Lower leg skin (tissue), 4 donors: ENCODE results near the gene SLC5A9. TPM values are rescaled to one million over a fixed set of nuclear protein-coding genes. Genes with fewer than 3 reads are reported as not detected.
"Not testable (repeated sequence)": the region's sequence is repeated elsewhere in the genome, so short reads cannot be mapped to it uniquely, and the experiment has no call there.

Source experiments
- DNase-seq, 2 donors: peaks; one replicate each; pipeline ENCODE4 v3.0.0-alpha.2; 2019; ENCODE audit warnings: low spot score in 2 of 2
- H3K4me3 ChIP-seq: fragments of 200-600 bp; sonication (generic); 2 replicates; pipeline ENCODE4 v1.5.1; 2017; ENCODE audit warnings: mild to moderate bottlenecking, low read depth; ENCODE audit not compliant: poor library complexity, severe bottlenecking
- CTCF ChIP-seq, 3 donors: fragments of 450-650 bp; IDR thresholded peaks; one replicate each; pipeline ENCODE4 v1.5.1; 2016; ENCODE audit warnings: antibody characterized with exemption in 3 of 3, mild to moderate bottlenecking in 3 of 3, moderate library complexity in 2 of 3
- POLR2A ChIP-seq, 2 donors: fragments of 450-650 bp; IDR thresholded peaks; one replicate each; pipeline ENCODE4 v1.6.1; 2016 to 2017; ENCODE audit warnings: antibody characterized with exemption in 2 of 2, mild to moderate bottlenecking in 1 of 2, moderate library complexity in 1 of 2
- WGBS, 2 donors: methylation state at CpG; one replicate each; pipeline ENCODE4 v1.1.5; 2018; 5-methylcytosine and 5-hydroxymethylcytosine counted together
- intact Hi-C: fragments of 100-400 bp; cut with DNase I; formaldehyde crosslinking; loops from one replicate; pipeline ENCODE4 v1.15.0; 2023; ENCODE audit warnings: low total_unique reads
- total RNA-seq, 4 donors: library from RNA; depleted of rRNA; stranded (reverse); fragments of >200 nt; gene quantifications; one replicate each; pipeline ENCODE4 v1.1.0, GENCODE V29; 2016

SLC5A9 gene
- total RNA-seq, 4 donors from 2014 or later: 1.1 to 3.5 (median 1.9) TPM

DNA sequence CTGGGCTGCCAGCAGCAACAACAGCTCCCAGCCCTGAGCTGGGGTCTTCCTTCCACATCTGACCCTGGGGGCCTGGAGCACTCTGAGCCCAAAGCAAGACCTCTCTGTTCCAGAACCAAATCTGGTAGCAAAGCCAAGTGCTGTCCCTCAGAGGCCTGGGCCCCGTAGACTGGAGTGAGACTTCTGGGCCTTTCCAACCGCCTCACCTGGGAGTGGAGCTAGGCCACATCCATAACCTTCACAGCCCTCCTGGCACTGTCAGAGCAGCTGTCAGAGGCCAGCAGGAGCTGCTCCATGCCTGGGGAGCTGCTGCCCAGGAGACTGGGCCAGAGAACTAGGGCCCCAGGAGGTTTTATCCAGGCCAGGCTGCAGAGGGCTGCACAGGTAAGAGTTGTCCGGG, 15.4 kb upstream of the SLC5A9 start:
- intact Hi-C loops: loop anchor here (10.0 kb wide), 1 partner anchor 212 kb away; the partner anchor contains the start of gene TRABD2B
- H3K4me3 ChIP-seq: no peak overlapping the region
- WGBS, 2 donors: 57 to 63% methylated on average over 1 to 3 of the region's 3 CpGs
- TF ChIP-seq CTCF (IDR thresholded peaks at IDR 0.05) (no peak), POLR2A (IDR thresholded peaks at IDR 0.05) (no peak)
- peak in 1 of 2 donors; percentile 76 for DNase-seq

DNA sequence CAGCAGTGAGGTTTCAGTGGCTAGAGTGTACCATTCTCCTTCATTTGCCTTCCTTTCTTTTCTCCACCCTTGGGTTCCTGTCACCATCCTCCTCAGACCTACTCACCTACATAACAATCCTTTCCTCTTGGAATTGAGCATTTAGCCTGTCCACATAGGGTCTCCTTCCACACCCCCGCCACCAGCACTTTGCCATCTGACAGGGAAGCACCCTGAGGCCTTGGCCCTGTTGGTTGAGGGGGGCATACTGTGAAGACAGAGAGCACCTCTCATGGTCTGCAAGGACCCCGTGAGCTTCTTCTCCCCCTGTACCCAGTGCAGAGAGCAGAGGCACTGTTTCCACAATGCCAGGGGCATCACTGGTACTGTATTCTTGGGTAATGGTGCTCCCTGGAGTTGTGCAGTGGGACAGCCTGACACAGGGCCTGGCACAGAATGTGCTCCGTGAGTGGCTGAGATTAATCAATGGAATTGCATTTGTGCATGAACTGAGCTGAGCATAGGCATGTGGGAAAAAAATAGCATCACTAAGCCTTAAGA, 14.9 kb upstream of the SLC5A9 start:
- peak in 1 of 2 donors; percentile 70 for DNase-seq
- intact Hi-C loops: loop anchor here (10.0 kb wide), 1 partner anchor 213 kb away; the partner anchor contains the start of gene TRABD2B
- no peak overlapping the region for H3K4me3 ChIP-seq
- no peak for TF ChIP-seq POLR2A (IDR thresholded peaks at IDR 0.05)
- no peak for TF ChIP-seq CTCF (IDR thresholded peaks at IDR 0.05)
- 67 to 94% methylated on average over 3 of the region's 3 CpGs for WGBS, 2 donors

DNA sequence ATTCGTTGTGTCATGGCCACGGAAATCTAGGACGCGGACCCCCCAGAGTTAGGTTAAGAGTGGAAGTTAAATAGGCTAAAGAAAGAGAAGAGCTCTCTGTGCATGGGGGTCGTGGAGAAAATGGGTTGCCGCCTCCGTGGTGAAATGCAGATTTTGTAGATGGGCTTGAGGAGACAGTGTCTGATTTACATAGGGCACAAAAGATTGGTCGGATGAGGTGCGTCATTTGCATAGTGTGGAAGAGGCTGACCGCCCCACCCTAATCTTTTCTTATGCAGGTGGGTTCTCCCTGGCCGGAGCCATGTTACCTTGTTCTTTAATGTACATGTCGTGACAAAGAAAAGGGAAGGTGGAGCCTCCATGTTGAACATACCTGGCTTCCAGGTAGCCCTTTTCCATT, 14.3 kb upstream of the SLC5A9 start:
- no peak for DNase-seq
- WGBS, 2 donors: 79 to 86% methylated on average over 12 of the region's 12 CpGs
- intact Hi-C loops: loop anchor here (10.0 kb wide), 1 partner anchor 213 kb away; the partner anchor contains the start of gene TRABD2B
- no peak for TF ChIP-seq POLR2A (IDR thresholded peaks at IDR 0.05)
- TF ChIP-seq CTCF (IDR thresholded peaks at IDR 0.05): no peak
- H3K4me3 ChIP-seq: no peak overlapping the region

DNA sequence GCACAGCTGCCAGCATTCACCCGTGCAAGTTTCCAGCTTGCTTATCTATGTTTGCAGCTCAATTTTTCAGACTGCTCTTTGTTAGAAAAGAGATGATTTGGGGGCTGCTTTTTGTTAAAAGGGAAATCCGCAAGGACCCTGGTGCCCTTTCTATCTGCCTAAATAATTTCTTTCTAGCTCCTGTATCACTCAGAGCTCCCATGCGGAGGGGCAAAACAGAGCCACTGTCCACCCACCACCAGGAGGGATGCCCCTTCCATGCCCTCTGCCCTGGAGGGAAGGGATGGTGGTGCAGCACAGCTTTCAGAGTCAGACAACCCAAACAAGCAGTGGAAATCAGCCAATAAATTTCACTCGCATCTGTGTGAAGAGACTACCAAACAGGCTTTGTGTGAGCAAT, 13.9 kb upstream of the SLC5A9 start:
- TF ChIP-seq POLR2A (IDR thresholded peaks at IDR 0.05) (no peak), CTCF (IDR thresholded peaks at IDR 0.05) (no peak)
- no peak for DNase-seq
- intact Hi-C loops: loop anchor here (10.0 kb wide), 1 partner anchor 214 kb away; the partner anchor contains the start of gene TRABD2B
- no peak overlapping the region for H3K4me3 ChIP-seq
- WGBS, 2 donors: 74 to 77% methylated on average over 4 of the region's 4 CpGs

- intact Hi-C loops, DNase-seq, H3K4me3 ChIP-seq: not testable (repeated sequence)
- 86 to 94% methylated on average over 8 of the region's 8 CpGs for WGBS, 2 donors
These were observed 9.1 kb upstream of the SLC5A9 start for GRCh38 chr1:48213462-48213861.

DNA sequence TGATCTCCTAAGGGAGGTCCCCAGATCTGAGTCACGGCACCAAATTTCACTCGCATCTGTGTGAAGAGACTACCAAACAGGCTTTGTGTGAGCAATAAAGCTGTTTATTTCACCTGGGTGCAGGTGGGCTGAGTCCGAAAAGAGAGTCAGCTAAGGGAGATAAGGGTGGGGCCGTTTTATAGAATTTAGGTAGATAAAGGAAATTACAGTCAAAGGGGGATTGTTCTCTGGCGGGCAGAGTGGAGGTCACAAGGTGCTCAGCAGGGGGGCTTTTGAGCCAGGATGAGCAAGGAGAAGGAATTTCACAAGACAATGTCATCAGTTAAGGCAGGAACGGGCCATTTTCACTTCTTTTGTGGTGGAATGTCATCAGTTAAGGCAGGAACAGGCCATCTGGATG, 8.2 kb upstream of the SLC5A9 start:
- WGBS, 2 donors: 63 to 64% methylated on average over 6 of the region's 6 CpGs
- intact Hi-C loops, DNase-seq: not testable (repeated sequence)

DNA sequence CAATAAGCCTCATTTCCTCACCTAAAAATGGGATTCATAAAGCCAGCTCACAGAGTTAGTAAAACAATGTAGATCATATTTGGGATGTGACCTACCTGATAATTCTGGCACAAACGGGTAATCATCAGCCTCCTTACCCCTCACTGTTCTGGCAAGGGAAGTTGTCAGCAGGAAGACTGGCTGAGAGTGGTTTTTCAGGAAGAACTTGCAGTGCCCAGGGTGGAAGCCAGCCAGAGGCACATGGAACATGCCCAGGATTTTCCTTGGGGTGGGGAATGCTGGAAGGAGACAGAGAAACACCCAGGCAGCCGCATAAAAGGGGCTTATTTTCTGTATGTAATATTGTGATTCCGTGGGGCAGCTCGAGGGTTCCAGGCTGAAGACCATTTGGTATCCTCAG, 7.7 kb upstream of the SLC5A9 start:
- DNase-seq: peak in 1 of 2 donors; percentile 53
- TF ChIP-seq CTCF (IDR thresholded peaks at IDR 0.05): no peak
- no peak for TF ChIP-seq POLR2A (IDR thresholded peaks at IDR 0.05)
- H3K4me3 ChIP-seq: no peak overlapping the region
- WGBS, 2 donors: 19 to 47% methylated on average over 4 of the region's 4 CpGs
- intact Hi-C loops: no loop called here

More for the DNA sequence above, 8.2 kb upstream of the SLC5A9 start:
- not testable (repeated sequence) for H3K4me3 ChIP-seq
